Small intestine (tissue), 7 donors: ENCODE measurements around the gene NEBL. TPM values are rescaled to one million over a fixed set of nuclear protein-coding genes. Genes with fewer than 3 reads are reported as not detected.

Source experiments
- DNase-seq, 2 donors: peaks; one replicate each; pipeline versions ENCODE4 v3.0.0 to v3.0.0-alpha.2; 2013
- FAIRE-seq: peaks from 2 replicates; lab custom pipeline; 2012; peaks lifted over from hg19 to GRCh38; lab: Jason Lieb, UNC
- H3K27ac ChIP-seq, 3 donors: one replicate each; pipeline ENCODE4 v1.5.1; 2013; ENCODE audit warnings: low read length in 2 of 3, mild to moderate bottlenecking in 2 of 3, control low read depth in 1 of 3, inconsistent platforms in 1 of 3, low read depth in 1 of 3, moderate library complexity in 1 of 3
- H3K27me3 ChIP-seq, 3 donors: one replicate each; pipeline ENCODE4 v1.6.1; 2013; ENCODE audit warnings: low read length in 3 of 3, inconsistent platforms in 1 of 3; ENCODE audit not compliant: control insufficient read depth in 3 of 3, insufficient read depth in 3 of 3
- H3K36me3 ChIP-seq, 3 donors: one replicate each; pipeline ENCODE4 v1.6.1; 2013; ENCODE audit warnings: low read length in 3 of 3, inconsistent platforms in 1 of 3, low read depth in 1 of 3, mild to moderate bottlenecking in 1 of 3, moderate library complexity in 1 of 3; ENCODE audit not compliant: control insufficient read depth in 3 of 3, insufficient read depth in 2 of 3
- H3K4me1 ChIP-seq, 3 donors: one replicate each; pipeline ENCODE4 v1.6.1; 2013; ENCODE audit warnings: low read length in 2 of 3, inconsistent platforms in 1 of 3, low read depth in 1 of 3, mild to moderate bottlenecking in 1 of 3, moderate library complexity in 1 of 3; ENCODE audit not compliant: control insufficient read depth in 3 of 3, insufficient read depth in 2 of 3
- H3K4me3 ChIP-seq, 3 donors: one replicate each; pipeline ENCODE4 v1.5.1; 2013; ENCODE audit warnings: low read length in 3 of 3, control low read depth in 1 of 3, inconsistent platforms in 1 of 3, low read depth in 1 of 3, mild to moderate bottlenecking in 1 of 3, moderate library complexity in 1 of 3
- H3K9me3 ChIP-seq, 2 donors: one replicate each; pipeline ENCODE4 v1.6.1; 2013; ENCODE audit warnings: low read depth in 1 of 2, low read length in 1 of 2; ENCODE audit not compliant: control insufficient read depth in 2 of 2, insufficient read depth in 1 of 2
- WGBS, 3 donors: extraction: QIAGEN DNeasy Blood & Tissue Kit; methylation state at CpG; one replicate each; pipeline ENCODE4 v1.1.7; 2013; 5-methylcytosine and 5-hydroxymethylcytosine counted together
- polyA plus RNA-seq, 4 donors: library from polyadenylated mRNA; stranded (reverse) in 3 of 4; unstranded in 1 of 4; fragments of 200-250 nt in 3 of 4; fragments of 120-200 nt in 1 of 4; gene quantifications; one replicate each; pipeline versions ENCODE4 v1.2.1 to v1.2.3, GENCODE V29; 2013
- donor health status: healthy with polysubstance abuse.
- donor health status: control.
- donor health status: control.
- donor health status: Bipolar disorder and iron deficiency.
- donor health status: healthy.

Gene NEBL
- polyA plus RNA-seq, 4 donors, result 1.4 to 1.8 (median 1.6) TPM

- Histone ChIP-seq H3K36me3 (no peaks in the 10 kb centered on the region), H3K27ac (no peak overlapping the region), H3K27me3 (no peaks in the 10 kb centered on the region), H3K4me1 (no peaks in the 10 kb centered on the region), H3K9me3 (no peaks in the 10 kb centered on the region), H3K4me3 (no peak overlapping the region)
- 57 to 60% (median 58%) methylated on average over 2 of the region's 2 CpGs for WGBS, 3 donors
- no peak for DNase-seq
- no peak for FAIRE-seq
Measured at GRCh38 chr10:20811131-20811530, 86.0 kb downstream of the NEBL start.

GRCh38 chr10:20809631-20810030 lies 87.5 kb downstream of the NEBL start:
- Histone ChIP-seq H3K9me3 (no peaks in the 10 kb centered on the region), H3K36me3 (no peaks in the 10 kb centered on the region), H3K4me3 (no peak overlapping the region), H3K4me1 (no peaks in the 10 kb centered on the region), H3K27me3 (no peaks in the 10 kb centered on the region), H3K27ac (no peak overlapping the region)
- 85 to 88% (median 86%) methylated on average over 2 of the region's 2 CpGs for WGBS, 3 donors
- DNase-seq (no peak), FAIRE-seq (no peak)

- Histone ChIP-seq H3K27ac (no peak overlapping the region), H3K27me3 (no peaks in the 10 kb centered on the region), H3K36me3 (no peaks in the 10 kb centered on the region), H3K4me1 (no peaks in the 10 kb centered on the region), H3K9me3 (no peaks in the 10 kb centered on the region), H3K4me3 (no peak overlapping the region)
- 79 to 98% (median 94%) methylated on average over 3 of the region's 3 CpGs for WGBS, 3 donors
- FAIRE-seq (no peak), DNase-seq (no peak)
Measured at GRCh38 chr10:20806487-20806886, 90.6 kb downstream of the NEBL start.

DNA sequence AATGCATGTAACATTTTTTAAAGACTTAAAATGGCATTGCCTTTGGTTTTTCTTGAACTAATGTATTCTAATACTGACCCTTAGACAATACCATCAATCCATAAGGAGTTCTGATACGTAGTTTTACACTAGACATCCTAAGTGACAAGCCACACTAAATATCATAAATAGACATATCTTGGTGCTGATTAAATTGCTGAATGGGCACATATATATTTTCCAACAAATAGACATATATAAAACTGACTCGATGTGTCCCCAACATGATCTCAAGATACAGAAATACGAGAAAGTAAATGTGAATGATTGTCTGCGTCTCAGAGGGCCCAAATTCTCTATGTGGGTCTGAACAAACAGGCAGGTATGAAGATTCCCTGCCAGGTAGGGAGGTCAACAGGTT lies 99.8 kb downstream of the NEBL start:
- H3K4me3 ChIP-seq, result no peak overlapping the region
- DNase-seq, result no peak
- FAIRE-seq, result no peak
- 55 to 92% (median 76%) methylated on average over 4 of the region's 4 CpGs for WGBS, 3 donors
- H3K27ac ChIP-seq, result no peak overlapping the region
- no peaks in the 10 kb centered on the region for H3K27me3 ChIP-seq
- no peaks in the 10 kb centered on the region for H3K4me1 ChIP-seq
- H3K36me3 ChIP-seq, result no peaks in the 10 kb centered on the region
- H3K9me3 ChIP-seq, result no peaks in the 10 kb centered on the region

- FAIRE-seq (no peak), DNase-seq (no peak)
- 54 to 73% (median 61%) methylated on average over 4 of the region's 4 CpGs for WGBS, 3 donors
- Histone ChIP-seq H3K9me3 (no peaks in the 10 kb centered on the region), H3K36me3 (no peaks in the 10 kb centered on the region), H3K27me3 (no peaks in the 10 kb centered on the region), H3K4me1 (no peaks in the 10 kb centered on the region), H3K27ac (no peak overlapping the region), H3K4me3 (no peak overlapping the region)
Measured at GRCh38 chr10:20795391-20795790, 101.7 kb downstream of the NEBL start.

DNA sequence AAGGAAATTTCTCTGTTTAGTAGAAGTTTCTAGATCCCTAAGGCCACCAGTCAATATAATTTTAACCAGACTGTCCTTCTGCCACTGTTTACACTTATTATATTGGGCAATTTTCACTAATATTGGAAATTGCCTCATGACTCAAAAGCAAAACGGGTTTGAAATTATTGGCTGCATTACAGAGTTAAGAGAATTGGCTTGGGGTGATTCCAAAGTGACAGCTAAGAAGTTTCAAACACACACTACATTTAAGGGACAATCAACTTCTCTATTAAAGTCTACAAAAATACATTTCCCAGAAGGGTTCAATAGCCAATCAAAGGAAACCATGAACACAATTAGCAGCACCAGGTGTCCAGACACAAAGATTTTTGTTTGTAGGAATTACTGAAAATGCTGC lies 111.9 kb downstream of the NEBL start:
- Histone ChIP-seq H3K4me1 (no peaks in the 10 kb centered on the region), H3K9me3 (no peaks in the 10 kb centered on the region), H3K27ac (no peak overlapping the region), H3K27me3 (no peaks in the 10 kb centered on the region), H3K36me3 (no peaks in the 10 kb centered on the region), H3K4me3 (no peak overlapping the region)
- DNase-seq (no peak), FAIRE-seq (no peak)
- WGBS, 3 donors, result 52 to 57% (median 52%) methylated on average over 1 of the region's 1 CpG

DNA sequence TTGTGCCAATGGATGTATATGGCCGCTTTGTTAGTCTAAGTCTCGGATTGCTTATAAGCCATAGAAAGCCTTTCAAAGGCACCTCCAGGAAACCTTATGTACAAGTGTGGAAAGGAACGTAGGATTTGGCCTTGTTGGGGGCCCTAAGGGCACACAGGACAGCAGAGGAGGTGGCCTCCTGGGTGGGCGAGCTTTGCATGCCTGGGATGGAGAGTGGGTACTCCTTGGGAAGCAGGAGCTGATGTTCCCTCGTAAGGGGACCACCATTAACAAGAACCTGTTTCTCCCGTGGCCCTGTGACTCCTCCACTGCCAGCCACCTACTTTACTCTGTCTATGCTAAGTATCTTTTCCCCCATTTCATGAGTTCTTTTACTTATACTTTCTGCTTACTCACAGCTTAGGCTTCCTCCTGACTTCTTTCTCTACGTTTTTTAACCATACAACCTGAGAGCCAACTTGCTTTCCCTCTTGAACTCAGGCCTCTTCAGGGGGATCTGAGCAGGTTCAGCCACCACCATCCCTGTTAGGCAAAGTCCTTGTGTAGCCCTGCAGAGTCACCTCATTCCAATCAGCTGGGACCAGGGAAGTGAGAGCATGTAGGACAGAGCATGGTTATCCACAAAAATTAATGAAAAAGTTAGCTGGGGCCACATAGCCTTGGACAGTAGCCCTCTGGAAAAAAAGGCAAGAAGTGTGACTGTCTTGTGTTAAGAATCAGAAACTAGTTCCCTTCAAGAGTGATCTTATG lies 118.9 kb downstream of the NEBL start:
- H3K36me3 ChIP-seq, result no peaks in the 10 kb centered on the region
- H3K4me3 ChIP-seq, result no peak overlapping the region
- no peaks in the 10 kb centered on the region for H3K9me3 ChIP-seq
- no peaks in the 10 kb centered on the region for H3K4me1 ChIP-seq
- no peaks in the 10 kb centered on the region for H3K27me3 ChIP-seq
- 63 to 81% (median 75%) methylated on average over 7 of the region's 7 CpGs for WGBS, 3 donors
- no peak overlapping the region for H3K27ac ChIP-seq
- DNase-seq (no peak), FAIRE-seq (no peak)

DNA sequence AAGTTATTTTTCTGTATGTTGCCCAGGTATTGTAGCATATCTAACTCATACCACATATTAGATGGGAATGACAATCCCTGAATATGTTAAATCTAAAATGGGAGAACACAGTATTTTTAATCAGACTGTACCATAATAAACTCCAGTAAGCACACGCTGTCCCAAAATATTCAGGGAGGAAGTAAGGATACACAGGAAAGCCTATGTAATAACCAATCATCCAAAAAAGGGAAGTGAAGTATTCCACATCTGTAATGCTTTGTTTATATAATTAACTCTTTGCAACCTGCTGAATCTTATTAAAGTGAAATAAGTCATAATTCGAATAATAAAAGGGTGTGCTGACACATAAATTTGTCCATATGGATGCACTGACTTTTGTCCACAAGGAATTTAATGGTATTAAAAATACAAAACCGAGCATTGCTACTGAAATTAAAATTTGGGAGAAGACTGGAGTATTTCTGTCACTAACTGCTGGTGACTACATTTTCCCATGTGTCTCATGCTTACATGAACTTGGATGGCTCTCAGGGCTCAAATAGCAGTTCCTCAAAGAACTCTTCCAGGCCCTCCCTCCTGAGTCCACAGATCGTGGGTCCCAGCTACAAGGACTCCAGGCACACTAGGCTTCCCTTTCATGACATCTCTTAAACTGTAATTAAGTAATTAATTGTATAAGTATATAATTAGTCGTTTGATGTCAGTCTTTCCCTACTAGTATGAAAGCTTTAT lies 120.6 kb downstream of the NEBL start:
- 47 to 62% (median 53%) methylated on average over 5 of the region's 5 CpGs for WGBS, 3 donors
- H3K27me3 ChIP-seq, result no peaks in the 10 kb centered on the region
- H3K36me3 ChIP-seq, result no peaks in the 10 kb centered on the region
- no peak for DNase-seq
- H3K4me1 ChIP-seq, result no peaks in the 10 kb centered on the region
- no peaks in the 10 kb centered on the region for H3K9me3 ChIP-seq
- FAIRE-seq, result no peak
- no peak overlapping the region for H3K4me3 ChIP-seq
- H3K27ac ChIP-seq, result no peak overlapping the region
